GM18868 (cell line): ENCODE measurements around the gene TCP11X1.
"Not testable (repeated sequence)": the region's sequence is repeated elsewhere in the genome, so short reads cannot be mapped to it uniquely, and the experiment has no call there.

Experiments
- ATAC-seq: cut with Tn5 transposase; IDR thresholded peaks from one replicate; pipeline ENCODE4 v1.9.1; 2021; ENCODE audit warnings: mild to moderate bottlenecking, moderate library complexity; ENCODE audit not compliant: unreplicated experiment

The TCP11X1 gene

DNA sequence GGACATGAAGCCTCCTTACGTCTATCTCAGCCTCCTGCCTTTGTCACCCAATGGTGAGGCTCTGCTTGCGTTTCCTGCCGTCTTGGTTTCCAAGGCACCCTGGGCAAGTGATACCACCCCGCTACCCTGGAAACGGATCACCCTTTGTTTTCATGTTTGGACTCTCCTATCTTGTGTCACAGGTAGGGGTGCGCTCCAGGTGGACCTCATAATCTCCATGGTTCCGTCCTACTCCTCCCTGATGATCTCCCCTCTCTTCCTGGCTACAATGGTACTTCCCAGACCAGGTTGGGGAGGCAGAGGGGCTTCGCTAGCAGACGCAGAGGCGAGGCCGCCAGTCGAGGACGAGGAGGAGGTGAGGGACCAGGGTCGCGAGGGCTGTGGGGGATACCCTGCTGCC, at the start of gene TCP11X1:
Gene TCP11X1 (plus strand): TSS at position 316 of the 400 bp plus-strand sequence.
- not testable (repeated sequence) for ATAC-seq

GRCh38 chrX:102185967-102186720, 29.0 kb upstream of the TCP11X1 start:
- no peak for ATAC-seq

- ATAC-seq: not testable (repeated sequence)
Observed at GRCh38 chrX:102207940-102208339, 7.2 kb upstream of the TCP11X1 start.

DNA sequence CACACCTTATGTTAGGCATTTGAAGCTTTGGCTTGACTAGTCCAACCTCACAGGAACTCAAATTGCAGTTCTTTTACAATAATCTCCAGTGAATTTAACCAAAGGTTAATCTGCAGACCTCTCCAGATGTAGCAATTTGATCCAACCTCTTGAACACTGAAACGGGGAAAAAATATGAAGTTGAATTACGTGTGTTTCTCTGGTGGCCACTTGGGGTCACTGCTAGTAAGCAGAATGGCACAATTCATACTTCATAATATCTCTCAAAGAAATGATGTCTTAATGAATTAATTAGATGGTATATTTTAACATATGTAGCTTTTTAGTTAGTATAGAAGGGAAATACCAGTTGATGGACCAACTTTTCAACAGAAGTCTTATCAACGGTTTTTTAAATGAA, 1.4 kb downstream of the TCP11X1 start:
- not testable (repeated sequence) for ATAC-seq

- ATAC-seq: not testable (repeated sequence)
Observed at GRCh38 chrX:102235678-102236077, 20.6 kb downstream of the TCP11X1 start.

DNA sequence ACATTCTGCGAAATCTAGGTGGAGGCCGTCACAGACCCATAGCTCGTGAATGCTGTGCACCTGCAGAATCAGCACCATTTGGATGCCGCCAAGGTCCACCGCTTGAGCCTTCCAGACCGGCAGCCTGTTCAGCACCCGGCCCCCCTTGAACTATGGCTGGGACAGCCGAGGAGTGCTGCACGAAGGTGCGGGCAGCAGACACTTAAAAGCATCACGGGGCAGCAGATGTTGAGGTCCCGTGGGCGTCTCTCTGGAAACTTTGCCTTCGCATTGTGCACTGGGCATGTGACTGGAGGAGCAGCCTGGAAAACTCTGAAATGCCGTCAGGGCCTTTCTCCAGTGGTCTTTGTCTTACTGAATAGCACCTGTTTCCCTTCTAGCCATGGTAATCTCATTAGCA, 25.2 kb downstream of the TCP11X1 start:
- not testable (repeated sequence) for ATAC-seq

DNA sequence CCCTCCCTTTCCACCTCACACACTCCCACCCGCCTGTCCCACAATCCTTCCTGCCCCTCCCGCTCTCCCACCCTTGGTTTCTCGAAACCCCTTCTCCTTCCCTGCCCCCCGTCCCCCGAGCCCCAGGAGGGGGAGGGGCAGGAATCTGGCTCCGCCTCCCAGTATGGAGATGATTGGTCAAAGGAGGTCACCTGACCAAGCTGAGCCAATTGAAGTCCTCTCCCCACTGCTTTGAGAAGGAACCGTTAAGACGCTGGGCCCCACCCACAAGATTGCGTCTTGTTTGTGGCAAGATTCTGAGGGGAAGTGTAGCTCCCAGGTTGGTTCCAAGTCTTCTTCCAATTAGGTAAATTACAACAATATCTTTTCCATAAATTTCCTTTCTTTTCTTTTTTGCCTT, 31.8 kb downstream of the TCP11X1 start, which contains the start of gene NXF2:
Gene NXF2 (plus strand): TSS at position 275 of the 400 bp plus-strand sequence. CDS start 59,912 bp downstream, outside the sequence.
- ATAC-seq: not testable (repeated sequence)

DNA sequence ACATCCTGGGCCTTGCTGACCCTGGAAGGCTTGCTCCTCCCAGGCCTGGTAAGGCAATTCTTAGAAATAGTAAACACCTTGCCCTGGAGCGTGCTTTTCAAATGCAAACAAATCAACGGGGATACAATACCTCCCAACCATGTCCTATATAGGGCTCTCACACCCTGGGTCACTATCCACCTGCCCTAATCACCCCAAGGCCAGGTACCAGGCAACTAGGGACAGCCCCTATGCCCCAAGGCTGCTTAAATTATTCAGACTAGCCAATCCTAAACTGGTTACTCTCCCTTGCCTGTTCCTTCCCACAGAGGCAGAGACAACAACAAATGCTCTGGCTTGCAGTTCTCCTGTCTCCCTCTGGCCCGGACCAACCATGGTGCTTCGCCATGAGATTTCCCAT, 57.1 kb downstream of the TCP11X1 start:
- ATAC-seq: not testable (repeated sequence)
